H1 (cell line): ENCODE measurements around the gene MMP25. TPM values are rescaled to one million over a fixed set of nuclear protein-coding genes. Genes with fewer than 3 reads are reported as not detected.

Experiments used
- CTCF ChIA-PET: fragments of 300-600 bp; sonication (Branson Sonifier 250); formaldehyde crosslinking; loops from one replicate; lab custom pipeline; 2021; ENCODE audit not compliant: partially characterized antibody; lab: Charles Lee
- POLR2A ChIA-PET: fragments of 300-600 bp; sonication (Branson Sonifier 250); formaldehyde crosslinking; loops from one replicate; lab custom pipeline; 2021; ENCODE audit warnings: inconsistent platforms; ENCODE audit not compliant: partially characterized antibody; lab: Charles Lee
- DNase-seq, 2 experiments: peaks; one replicate each; pipeline versions ENCODE4 v3.0.0 to v3.0.0-alpha.2; 2010 to 2022; ENCODE audit warnings: low spot score in 2 of 2, low read depth in 1 of 2, mixed read lengths in 1 of 2
- FAIRE-seq: peaks from 2 replicates; lab custom pipeline; 2011; peaks lifted over from hg19 to GRCh38; lab: Jason Lieb, UNC
- H2AFZ ChIP-seq: 2 replicates; pipeline ENCODE4 v1.8.1; 2012; ENCODE audit warnings: low read length, inconsistent platforms
- H2AK5ac ChIP-seq: 2 replicates; pipeline ENCODE4 v1.6.1; 2013; ENCODE audit warnings: low read depth, low read length
- H2BK120ac ChIP-seq: replicated peaks from 2 replicates; pipeline ENCODE3; 2013; ENCODE audit warnings: low read depth, low read length, inconsistent platforms
- H2BK12ac ChIP-seq: 2 replicates; pipeline ENCODE4 v1.6.1; 2013; ENCODE audit warnings: low read depth, low read length
- H2BK15ac ChIP-seq: 2 replicates; pipeline ENCODE4 v1.6.1; 2013; ENCODE audit warnings: low read length
- H2BK20ac ChIP-seq: 2 replicates; pipeline ENCODE4 v1.6.1; 2013; ENCODE audit warnings: low read length
- H2BK5ac ChIP-seq: 2 replicates; pipeline ENCODE4 v1.6.1; 2013; ENCODE audit warnings: low read depth, low read length
- H3K14ac ChIP-seq: 2 replicates; pipeline ENCODE4 v1.6.1; 2013; ENCODE audit warnings: inconsistent platforms; ENCODE audit not compliant: insufficient read length
- H3K18ac ChIP-seq: 2 replicates; pipeline ENCODE4 v1.6.1; 2013; ENCODE audit warnings: low read length; ENCODE audit errors: extremely low read depth
- H3K23ac ChIP-seq: 2 replicates; pipeline ENCODE4 v1.6.1; 2013; ENCODE audit warnings: inconsistent platforms; ENCODE audit not compliant: insufficient read length
- H3K23me2 ChIP-seq: 2 replicates; pipeline ENCODE4 v1.6.1; 2013; ENCODE audit warnings: low read depth, low read length
- H3K27ac ChIP-seq: 2 replicates; pipeline ENCODE4 v1.6.1; 2011; ENCODE audit warnings: low read depth, low read length, inconsistent platforms
- H3K27me3 ChIP-seq, 4 experiments: replicated peaks in 1 of 4; 1 replicate in 1 of 4; 2 replicates in 3 of 4; pipeline versions ENCODE4 v1.6.1 to v1.8.1; 2011 to 2013; ENCODE audit warnings: low read length in 3 of 4, mild to moderate bottlenecking in 3 of 4, inconsistent platforms in 2 of 4, mixed read lengths in 2 of 4, moderate library complexity in 1 of 4; ENCODE audit not compliant: control insufficient read depth in 3 of 4, insufficient read depth in 3 of 4; ENCODE audit errors: extremely low read depth in 1 of 4
- H3K36me3 ChIP-seq, 4 experiments: 2 replicates each; pipeline versions ENCODE4 v1.6.1 to v1.8.1; 2011 to 2013; ENCODE audit warnings: mild to moderate bottlenecking in 4 of 4, low read length in 3 of 4, moderate library complexity in 2 of 4, control low read depth in 1 of 4, inconsistent platforms in 1 of 4; ENCODE audit not compliant: insufficient read depth in 4 of 4, control insufficient read depth in 2 of 4
- H3K4ac ChIP-seq: replicated peaks from 2 replicates; pipeline ENCODE3; 2013; ENCODE audit warnings: low read length, low read depth, mixed read lengths, inconsistent platforms; ENCODE audit not compliant: insufficient read length
- H3K4me1 ChIP-seq, 4 experiments: replicated peaks in 1 of 4; 1 replicate in 1 of 4; 2 replicates in 3 of 4; pipeline versions ENCODE4 v1.6.1 to v1.8.1; 2011 to 2013; ENCODE audit warnings: low read length in 3 of 4, inconsistent platforms in 2 of 4, mixed read lengths in 1 of 4; ENCODE audit not compliant: insufficient read depth in 4 of 4, control insufficient read depth in 3 of 4
- H3K4me2 ChIP-seq, 2 experiments: 2 replicates each; pipeline versions ENCODE4 v1.6.1 to v1.8.1; 2011 to 2013; ENCODE audit warnings: low read depth in 2 of 2, low read length in 2 of 2, control low read depth in 1 of 2, inconsistent platforms in 1 of 2, mild to moderate bottlenecking in 1 of 2; ENCODE audit not compliant: insufficient read depth in 1 of 2
- H3K4me3 ChIP-seq, 4 experiments: fragments of 200-600, 300-600 bp in 1 of 4; sonication (generic), shearing (Covaris generic), sonication (Bioruptor Twin) in 1 of 4; 2 replicates each; pipeline versions ENCODE4 v1.5.1 to v1.8.1; 2011 to 2016; ENCODE audit warnings: low read length in 4 of 4, low read depth in 3 of 4, control low read depth in 2 of 4, inconsistent platforms in 2 of 4, mild to moderate bottlenecking in 2 of 4, mixed read lengths in 1 of 4, moderate library complexity in 1 of 4; ENCODE audit not compliant: insufficient read depth in 2 of 4; ENCODE audit errors: extremely low read depth in 1 of 4
- H3K56ac ChIP-seq: replicated peaks from 2 replicates; pipeline ENCODE3; 2013; ENCODE audit warnings: low read depth, mild to moderate bottlenecking, mixed read lengths, low read length, inconsistent platforms; ENCODE audit not compliant: insufficient read length
- H3K79me1 ChIP-seq: 2 replicates; pipeline ENCODE4 v1.6.1; 2013; ENCODE audit warnings: low read depth, low read length, control low read depth
- H3K79me2 ChIP-seq, 2 experiments: 2 replicates each; pipeline versions ENCODE4 v1.6.1 to v1.8.1; 2012 to 2013; ENCODE audit warnings: low read length in 2 of 2, mild to moderate bottlenecking in 2 of 2, inconsistent platforms in 1 of 2; ENCODE audit not compliant: insufficient read depth in 2 of 2, control insufficient read depth in 1 of 2
- H3K9ac ChIP-seq, 4 experiments: replicated peaks in 1 of 4; 1 replicate in 1 of 4; 2 replicates in 3 of 4; pipeline versions ENCODE4 v1.6.1 to v1.8.1; 2011 to 2013; ENCODE audit warnings: low read depth in 3 of 4, low read length in 3 of 4, control low read depth in 2 of 4, mild to moderate bottlenecking in 2 of 4, moderate library complexity in 2 of 4, inconsistent platforms in 1 of 4; ENCODE audit errors: extremely low read depth in 1 of 4
- H3K9me3 ChIP-seq, 2 experiments: 2 replicates each; pipeline versions ENCODE4 v1.6.1 to v1.8.1; 2012 to 2013; ENCODE audit warnings: mild to moderate bottlenecking in 2 of 2, moderate library complexity in 2 of 2, control low read depth in 1 of 2, inconsistent platforms in 1 of 2, low read depth in 1 of 2, low read length in 1 of 2, mixed read lengths in 1 of 2; ENCODE audit not compliant: insufficient read depth in 2 of 2
- H4K20me1 ChIP-seq, 2 experiments: replicated peaks in 1 of 2; 2 replicates each; pipeline versions ENCODE3 to v1.8.1; 2011 to 2013; ENCODE audit warnings: inconsistent platforms in 2 of 2, low read length in 2 of 2, mild to moderate bottlenecking in 1 of 2; ENCODE audit not compliant: insufficient read depth in 2 of 2, control insufficient read depth in 1 of 2
- H4K5ac ChIP-seq: 2 replicates; pipeline ENCODE4 v1.6.1; 2013; ENCODE audit warnings: low read length, low read depth, mixed read lengths, inconsistent platforms; ENCODE audit not compliant: insufficient read length
- H4K8ac ChIP-seq: 2 replicates; pipeline ENCODE4 v1.8.0; 2013; ENCODE audit warnings: mild to moderate bottlenecking, moderate library complexity, low read length, inconsistent platforms; ENCODE audit not compliant: insufficient read depth; ENCODE audit errors: extremely low read depth
- H4K91ac ChIP-seq: replicated peaks from 2 replicates; pipeline ENCODE3; 2013; ENCODE audit warnings: low read length, mixed read lengths, inconsistent platforms; ENCODE audit not compliant: insufficient read length
- BACH1 ChIP-seq: IDR thresholded peaks from 2 replicates; pipeline ENCODE4 v1.6.1; 2012; ENCODE audit warnings: low read length, improper control_type of control experiment
- CEBPB ChIP-seq: IDR thresholded peaks from 2 replicates; pipeline ENCODE4 v1.6.1; 2012; ENCODE audit warnings: low read depth, low read length
- CREB1 ChIP-seq: IDR thresholded peaks from 2 replicates; pipeline ENCODE4 v1.6.1; 2012; ENCODE audit warnings: inconsistent platforms
- FOSL1 ChIP-seq: IDR thresholded peaks from 2 replicates; pipeline ENCODE4 v1.6.1; 2011; ENCODE audit warnings: mild to moderate bottlenecking, low read depth, low read length, moderate library complexity; ENCODE audit not compliant: insufficient read depth
- JUN ChIP-seq: IDR thresholded peaks from 2 replicates; pipeline ENCODE4 v1.6.1; 2011; ENCODE audit warnings: low read depth, mild to moderate bottlenecking, improper control_type of control experiment, low read length
- KDM1A ChIP-seq: fragments of 200-600, 300-600 bp; sonication (generic); IDR thresholded peaks from 2 replicates; pipeline ENCODE4 v1.7.1; 2016; ENCODE audit warnings: mild to moderate bottlenecking, low read length, borderline replicate concordance
- KDM4A ChIP-seq: IDR thresholded peaks from one replicate; pipeline ENCODE4 v1.7.1; 2012; ENCODE audit warnings: low read depth, mild to moderate bottlenecking, moderate library complexity, low read length, inconsistent platforms; ENCODE audit not compliant: severe bottlenecking
- MAFK ChIP-seq: IDR thresholded peaks from 2 replicates; pipeline ENCODE4 v1.6.1; 2012; ENCODE audit warnings: low read depth, mild to moderate bottlenecking, improper control_type of control experiment, low read length
- POLR2A ChIP-seq, 2 experiments: IDR thresholded peaks; 1 replicate in 1 of 2; 2 replicates in 1 of 2; pipeline ENCODE4 v1.6.1; 2011; ENCODE audit warnings: low read depth in 2 of 2, low read length in 2 of 2, mild to moderate bottlenecking in 2 of 2; ENCODE audit errors: control extremely low read depth in 1 of 2
- SAP30 ChIP-seq: fragments of 300-600 bp; sonication (generic); IDR thresholded peaks from 2 replicates; pipeline ENCODE4 v1.7.1; 2012; ENCODE audit warnings: low read length, moderate library complexity, mild to moderate bottlenecking, inconsistent platforms; ENCODE audit not compliant: insufficient read depth, insufficient replicate concordance
- SIX5 ChIP-seq: IDR thresholded peaks from 2 replicates; pipeline ENCODE4 v1.6.1; 2011; ENCODE audit warnings: mild to moderate bottlenecking, low read depth, low read length
- SP2 ChIP-seq: IDR thresholded peaks from 2 replicates; pipeline ENCODE4 v1.6.1; 2012; ENCODE audit warnings: mild to moderate bottlenecking, low read length, inconsistent platforms
- SP4 ChIP-seq: IDR thresholded peaks from 2 replicates; pipeline ENCODE4 v1.6.1; 2012; ENCODE audit warnings: low read length, inconsistent platforms
- WGBS, 2 experiments: shearing (Covaris generic) in 1 of 2; methylation state at CpG; one replicate each; pipeline versions ENCODE4 v1.1.6 to v1.1.7; 2013 to 2015; ENCODE audit warnings: low lambda C conversion rate in 2 of 2, mixed read lengths in 2 of 2, inconsistent platforms in 1 of 2, low coverage in 1 of 2, missing lambda C conversion rate in 1 of 2; ENCODE audit not compliant: insufficient replicate concordance in 2 of 2, insufficient coverage in 1 of 2, insufficient read length in 1 of 2; ENCODE audit errors: extremely low coverage in 1 of 2, missing lambda C conversion rate in 1 of 2; 5-methylcytosine and 5-hydroxymethylcytosine counted together
- polyA plus RNA-seq, 7 experiments: library from polyadenylated mRNA; depleted of rRNA in 3 of 7; stranded (reverse) in 5 of 7; unstranded in 2 of 7; fragments of >200 nt in 5 of 7; fragments of 200-250 nt in 2 of 7; gene quantifications; 1 replicate in 5 of 7; 2 replicates in 1 of 7; 4 replicates in 1 of 7; pipeline versions ENCODE4 v1.2.1 to v1.2.3, GENCODE V29; 2011 to 2013; ENCODE audit warnings: missing spikeins in 2 of 7, mixed read lengths in 2 of 7
- total RNA-seq: library from RNA; stranded (reverse); fragmentation: NEBNext Ultra II Directional; extraction: Animal tissue kit (Norgen Biotek cat#: 25700); gene quantifications from 2 replicates; pipeline ENCODE4 v1.2.1, GENCODE V29; 2021
- TF ChIP-seq, protein P1 (sequence below): IDR thresholded peaks from 2 replicates; pipeline ENCODE4 v1.6.1; 2011; ENCODE audit warnings: low read depth, mild to moderate bottlenecking, low read length; ENCODE audit not compliant: insufficient read depth

Gene MMP25
- total and polyA plus RNA-seq, 2 of the 8 experiments (the other 6 are each of a cell fraction or from before 2014, with no cell fraction given) = 7.7 to 26.7 TPM

DNA sequence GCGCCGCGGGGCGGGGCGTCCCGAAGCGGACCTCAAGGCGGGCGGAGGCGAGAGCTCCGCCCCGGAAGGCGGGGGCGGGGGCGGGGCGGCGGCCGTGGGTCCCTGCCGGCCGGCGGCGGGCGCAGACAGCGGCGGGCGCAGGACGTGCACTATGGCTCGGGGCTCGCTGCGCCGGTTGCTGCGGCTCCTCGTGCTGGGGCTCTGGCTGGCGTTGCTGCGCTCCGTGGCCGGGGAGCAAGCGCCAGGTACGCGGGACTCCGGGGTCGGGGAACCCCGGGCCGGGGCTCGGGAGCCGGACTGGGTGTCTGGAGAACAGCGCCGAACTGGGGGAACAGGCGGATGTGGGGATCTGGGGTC, 26.1 kb upstream of the MMP25 start, which contains the start of gene TNFRSF12A:
TSS of gene TNFRSF12A (plus strand) at position 122 of the 357 bp plus-strand sequence. CDS start at position 152, 30 bp downstream.
- Histone ChIP-seq H3K79me1 (peaks cover 6% of the 10 kb centered on the region; the same call in 1 of the 2 replicates), H3K14ac (peak within 1 kb of the TSS; percentile 37), H3K18ac (peak within 1 kb of the TSS; percentile 98), H3K56ac (peak within 1 kb of the TSS; percentile 43), H2BK120ac (no peak within 1 kb of the TSS), H3K36me3 (peaks cover 6 to 14% (median 9%) of the 10 kb centered on the region in 4 experiments; a peak in 6 of 8 replicates), H3K4ac (peak within 1 kb of the TSS; percentile 99), H3K9me3 (no peaks in the 10 kb centered on the region), H3K9ac (peak within 1 kb of the TSS; percentile 60 to 92 (median 89)), H4K20me1 (peaks cover 13 to 20% of the 10 kb centered on the region in 2 experiments), H3K27me3 (no peaks in the 10 kb centered on the region), H2BK5ac (peak within 1 kb of the TSS; percentile 94), H2BK15ac (no peak within 1 kb of the TSS), H4K91ac (peak within 1 kb of the TSS; percentile 96), H4K5ac (peak within 1 kb of the TSS; percentile 88), H3K4me1 (peaks cover 5 to 29% (median 24%) of the 10 kb centered on the region in 4 experiments), H3K27ac (peak within 1 kb of the TSS; percentile 83), H2BK12ac (peak within 1 kb of the TSS; percentile 50), H2BK20ac (no peak within 1 kb of the TSS), H3K79me2 (peaks cover 11 to 27% of the 10 kb centered on the region in 2 experiments), H3K23ac (no peak within 1 kb of the TSS), H2AK5ac (peak within 1 kb of the TSS; percentile 88; the same call in 1 of the 2 replicates), H3K4me3 (peak within 1 kb of the TSS; percentile 74 to 97 (median 94)), H4K8ac (peak within 1 kb of the TSS; percentile 80), H3K23me2 (peaks cover 28% of the 10 kb centered on the region), H2AFZ (no peak within 1 kb of the TSS), H3K4me2 (peak within 1 kb of the TSS; percentile 83 to 88)
- DNase-seq (peak in 1 of 2 experiments; percentile 85), FAIRE-seq (no peak)
- 0% methylated on average over 8 of the region's 49 CpGs; no CpG with 5 or more reads in 1 of the 2 experiments for WGBS, 2 experiments
- ChIA-PET CTCF (interaction anchor here (0.8 to 23.8 kb wide), 7 partner anchors 11 to 94 kb away, joined by 3 to 639 read pairs (median 8); partner anchors contain the start of genes CLDN9 and PAQR4), POLR2A (interaction anchor here (1.0 to 35.7 kb wide), 15 partner anchors 3 to 263 kb away, joined by 3 to 1808 read pairs (median 12); partner anchors contain the start of genes BICDL2, CLDN6, CLDN9 and HCFC1R1)
- TF ChIP-seq FOSL1 (0 out of 2 replicates have a peak, but pooled peaks have one; percentile 26), CREB1 (no peak), POLR2A (IDR thresholded peaks at IDR 0.05; ENCODE audit: control extremely low read depth in 1 of 2, low read depth in 2 of 2, low read length in 2 of 2) (peak; percentile 19 to 68; a peak in 2 of 3 replicates), SIX5 (no peak), CEBPB (no peak), JUN (no peak), KDM1A (no peak), BACH1 (no peak), SAP30 (no peak), SP2 (no peak), SP4 (no peak), MAFK (no peak), KDM4A (no peak)
- TF ChIP-seq, protein P1, sequence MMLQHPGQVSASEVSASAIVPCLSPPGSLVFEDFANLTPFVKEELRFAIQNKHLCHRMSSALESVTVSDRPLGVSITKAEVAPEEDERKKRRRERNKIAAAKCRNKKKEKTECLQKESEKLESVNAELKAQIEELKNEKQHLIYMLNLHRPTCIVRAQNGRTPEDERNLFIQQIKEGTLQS = no peak
